ENCODE results near the gene AP2S1. TPM values are rescaled to one million over a fixed set of nuclear protein-coding genes. Genes with fewer than 3 reads are reported as not detected.

The AP2S1 gene
- total RNA-seq, 1 donor from 2014 or later = 229 TPM

DNA sequence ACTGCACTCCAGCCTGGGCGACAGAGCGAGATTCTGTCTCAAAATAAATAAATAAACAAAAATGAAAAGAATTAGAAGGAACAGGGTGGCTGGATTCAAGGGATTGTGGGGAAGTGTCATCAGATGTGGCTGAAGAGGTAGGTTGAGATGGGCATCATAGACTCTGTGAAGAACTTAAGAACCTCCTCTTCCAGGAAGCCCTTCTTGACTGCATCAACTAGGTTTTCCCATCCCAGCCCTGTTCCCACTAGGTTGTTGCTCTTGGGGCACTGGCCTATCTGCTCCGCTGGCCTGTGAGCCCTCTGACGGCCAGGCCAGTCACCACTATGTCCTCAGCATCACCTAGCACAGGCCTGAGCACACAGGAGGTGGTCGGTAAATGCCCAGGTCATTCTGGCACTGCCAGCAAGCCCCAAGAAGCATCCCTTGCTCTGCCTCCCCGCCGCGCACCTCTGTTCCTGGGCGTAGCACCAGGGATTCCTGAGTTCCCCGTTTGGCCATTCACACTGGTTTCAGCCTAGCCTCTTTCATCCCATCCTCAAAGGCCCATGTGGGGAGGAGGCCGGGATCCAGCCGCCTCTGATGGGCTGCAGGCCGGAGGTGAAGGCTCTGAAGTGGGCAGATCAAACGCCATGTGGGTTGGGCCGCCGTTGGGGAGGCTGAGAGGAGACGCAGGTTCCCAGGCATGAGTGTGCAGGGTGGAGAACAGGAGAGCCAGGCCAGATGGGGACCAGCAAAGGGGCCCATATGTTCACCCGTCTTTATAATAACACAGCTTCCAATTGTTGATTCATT, 34.6 kb downstream of the AP2S1 start:
- H3K4me1 Mint-ChIP-seq (ENCODE audit: unreplicated experiment) = peaks cover 31% of the 10 kb centered on the region
- no peaks in the 10 kb centered on the region for H3K27me3 Mint-ChIP-seq (ENCODE audit: unreplicated experiment)
- H3K27ac Mint-ChIP-seq (ENCODE audit: unreplicated experiment) = no peak overlapping the region

DNA sequence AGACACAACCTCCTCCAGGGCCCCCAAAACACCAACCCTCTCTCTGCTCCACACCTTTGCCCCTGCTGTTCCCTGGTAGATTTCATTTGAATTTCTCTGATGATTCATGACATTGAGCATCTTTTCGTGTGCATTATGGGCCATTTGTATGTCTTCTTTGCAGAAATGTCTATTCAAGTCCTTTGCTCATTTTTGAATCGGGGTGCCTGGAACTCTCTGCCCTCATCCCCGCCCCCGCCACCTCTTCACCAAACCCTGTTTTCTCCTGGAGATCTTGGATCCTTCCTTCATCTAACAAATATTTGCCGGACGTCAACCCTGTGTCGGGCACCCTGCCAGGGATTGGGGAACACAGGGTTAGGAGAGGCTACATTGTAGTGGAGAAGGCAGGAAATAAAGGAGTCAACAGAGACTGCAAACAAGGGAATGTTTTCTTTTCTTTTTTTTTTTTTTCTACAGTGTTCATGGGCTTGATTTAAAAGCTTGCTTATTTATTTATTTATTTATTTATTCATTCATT, 36.7 kb downstream of the AP2S1 start:
- Mint-ChIP-seq H3K4me3 (ENCODE audit: unreplicated experiment) (no peak overlapping the region), H3K4me1 (ENCODE audit: unreplicated experiment) (peaks cover 14% of the 10 kb centered on the region), H3K36me3 (ENCODE audit: unreplicated experiment) (no peaks in the 10 kb centered on the region), H3K9me3 (ENCODE audit: unreplicated experiment) (no peaks in the 10 kb centered on the region), H3K27me3 (ENCODE audit: unreplicated experiment) (no peaks in the 10 kb centered on the region), H3K27ac (ENCODE audit: unreplicated experiment) (peak overlapping the region; percentile 86)
- TF ChIP-seq, protein P1, sequence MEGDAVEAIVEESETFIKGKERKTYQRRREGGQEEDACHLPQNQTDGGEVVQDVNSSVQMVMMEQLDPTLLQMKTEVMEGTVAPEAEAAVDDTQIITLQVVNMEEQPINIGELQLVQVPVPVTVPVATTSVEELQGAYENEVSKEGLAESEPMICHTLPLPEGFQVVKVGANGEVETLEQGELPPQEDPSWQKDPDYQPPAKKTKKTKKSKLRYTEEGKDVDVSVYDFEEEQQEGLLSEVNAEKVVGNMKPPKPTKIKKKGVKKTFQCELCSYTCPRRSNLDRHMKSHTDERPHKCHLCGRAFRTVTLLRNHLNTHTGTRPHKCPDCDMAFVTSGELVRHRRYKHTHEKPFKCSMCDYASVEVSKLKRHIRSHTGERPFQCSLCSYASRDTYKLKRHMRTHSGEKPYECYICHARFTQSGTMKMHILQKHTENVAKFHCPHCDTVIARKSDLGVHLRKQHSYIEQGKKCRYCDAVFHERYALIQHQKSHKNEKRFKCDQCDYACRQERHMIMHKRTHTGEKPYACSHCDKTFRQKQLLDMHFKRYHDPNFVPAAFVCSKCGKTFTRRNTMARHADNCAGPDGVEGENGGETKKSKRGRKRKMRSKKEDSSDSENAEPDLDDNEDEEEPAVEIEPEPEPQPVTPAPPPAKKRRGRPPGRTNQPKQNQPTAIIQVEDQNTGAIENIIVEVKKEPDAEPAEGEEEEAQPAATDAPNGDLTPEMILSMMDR (IDR thresholded peaks at IDR 0.05) = no peak
- DNase-seq (ENCODE audit: extremely low spot score, unreplicated experiment) = peak; percentile 86

More for the DNA sequence above, 34.6 kb downstream of the AP2S1 start:
- DNase-seq (ENCODE audit: extremely low spot score, unreplicated experiment) = no peak
- H3K9me3 Mint-ChIP-seq (ENCODE audit: unreplicated experiment) = no peaks in the 10 kb centered on the region
- H3K36me3 Mint-ChIP-seq (ENCODE audit: unreplicated experiment) = no peaks in the 10 kb centered on the region
- no peak overlapping the region for H3K4me3 Mint-ChIP-seq (ENCODE audit: unreplicated experiment)
- TF ChIP-seq, protein P1 (IDR thresholded peaks at IDR 0.05) = no peak

DNA sequence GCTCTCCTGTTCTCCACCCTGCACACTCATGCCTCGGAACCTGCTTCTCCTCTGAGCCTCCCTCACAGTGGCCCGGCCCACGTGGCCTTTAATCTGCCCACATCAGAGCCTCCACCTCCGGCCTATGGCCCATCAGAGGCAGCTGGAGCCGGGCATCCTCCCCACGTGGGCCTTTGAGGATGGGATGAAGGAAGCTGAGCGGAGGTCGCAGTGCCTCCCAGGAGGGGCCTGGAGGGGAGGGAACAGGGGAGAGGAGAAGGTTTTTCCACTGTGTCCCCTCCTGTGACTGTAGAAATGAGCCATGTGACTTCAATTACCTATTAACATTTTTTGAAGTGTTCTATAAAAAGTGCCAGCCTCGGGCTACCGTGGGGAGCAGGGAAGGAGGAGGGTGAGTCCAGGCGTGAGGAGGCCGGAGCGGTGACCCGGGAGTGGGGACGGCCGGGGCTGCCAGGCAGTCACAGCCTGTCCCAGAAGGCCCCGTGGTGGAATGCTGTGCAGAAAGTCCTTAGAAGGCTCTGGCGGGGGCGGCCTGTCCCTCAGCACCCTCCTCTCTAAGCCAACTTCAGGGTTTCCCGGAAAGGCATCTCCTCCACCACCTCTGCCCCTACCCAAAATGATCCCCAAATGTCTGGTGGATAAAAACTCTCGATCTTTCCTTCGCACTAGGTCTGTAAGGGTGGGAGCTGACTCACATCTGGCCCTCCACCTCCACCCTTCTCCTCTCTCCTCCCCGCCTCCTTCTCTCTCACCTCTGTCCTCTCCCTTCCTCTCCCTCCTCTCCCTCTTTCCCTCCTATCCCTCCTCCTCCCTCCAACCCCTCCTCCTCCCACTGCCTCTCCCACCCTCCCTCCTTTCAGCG, 37.4 kb downstream of the AP2S1 start:
- Mint-ChIP-seq H3K4me1 (ENCODE audit: unreplicated experiment) (peaks cover 14% of the 10 kb centered on the region), H3K4me3 (ENCODE audit: unreplicated experiment) (no peak overlapping the region), H3K9me3 (ENCODE audit: unreplicated experiment) (no peaks in the 10 kb centered on the region), H3K27ac (ENCODE audit: unreplicated experiment) (peak overlapping the region; percentile 86), H3K27me3 (ENCODE audit: unreplicated experiment) (no peaks in the 10 kb centered on the region), H3K36me3 (ENCODE audit: unreplicated experiment) (no peaks in the 10 kb centered on the region)
- no peak for DNase-seq (ENCODE audit: extremely low spot score, unreplicated experiment)
- TF ChIP-seq, protein P1 (IDR thresholded peaks at IDR 0.05) = no peak

DNA sequence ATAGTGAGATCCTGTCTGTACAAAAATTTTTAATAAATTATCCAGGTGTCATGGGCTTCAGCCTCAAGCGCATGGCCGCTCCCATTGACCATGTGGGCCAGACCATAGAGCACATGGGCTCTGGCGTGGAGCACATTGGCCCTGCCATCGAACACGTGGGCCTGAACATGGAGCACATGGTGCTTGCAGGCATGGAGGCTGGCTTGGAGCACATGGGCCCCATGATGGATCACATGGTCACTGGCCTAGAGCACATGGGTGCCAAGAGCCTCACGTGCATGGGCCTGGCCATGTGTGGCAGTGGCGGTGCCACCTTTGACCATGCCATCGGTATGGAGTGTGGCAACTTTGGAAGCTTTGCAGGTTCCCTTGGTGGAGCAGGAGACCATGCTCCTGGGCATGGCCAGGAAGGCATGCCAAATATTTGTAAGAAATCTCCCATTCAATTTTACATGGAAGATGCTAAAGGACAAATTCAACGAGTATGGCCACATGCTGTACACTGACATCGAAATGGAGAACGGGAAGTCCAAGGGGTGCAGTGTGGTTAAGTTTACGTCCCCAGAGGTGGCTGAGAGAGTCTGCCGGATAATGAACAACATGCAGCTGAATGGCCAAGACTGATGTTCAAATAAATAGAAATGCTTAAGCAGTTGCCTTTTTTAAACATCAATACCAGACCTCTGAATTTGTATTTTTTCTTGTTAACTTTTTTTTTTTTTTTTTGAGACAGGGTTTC, 40.9 kb downstream of the AP2S1 start:
- H3K4me3 Mint-ChIP-seq (ENCODE audit: unreplicated experiment) = no peak overlapping the region

More for the DNA sequence above, 40.9 kb downstream of the AP2S1 start:
- DNase-seq (ENCODE audit: extremely low spot score, unreplicated experiment) = no peak
- Mint-ChIP-seq H3K9me3 (ENCODE audit: unreplicated experiment) (no peaks in the 10 kb centered on the region), H3K27me3 (ENCODE audit: unreplicated experiment) (no peaks in the 10 kb centered on the region), H3K36me3 (ENCODE audit: unreplicated experiment) (no peaks in the 10 kb centered on the region), H3K4me1 (ENCODE audit: unreplicated experiment) (peaks cover 14% of the 10 kb centered on the region), H3K27ac (ENCODE audit: unreplicated experiment) (no peak overlapping the region)
- TF ChIP-seq, protein P1 (IDR thresholded peaks at IDR 0.05) = no peak
